ENCODE measurements around the gene PDS5A. TPM values are rescaled to one million over a fixed set of nuclear protein-coding genes. Genes with fewer than 3 reads are reported as not detected.

Gene PDS5A
- total and polyA plus RNA-seq, 9 of the 15 experiments (the other 6 are each of a cell fraction or from before 2014, with no cell fraction given), result 16.4 to 85.4 (median 70.0) TPM

- no peak for TF ChIP-seq ZNF124 (CRISPR knock-in tag; IDR thresholded peaks at IDR 0.05)
- TF ChIP-seq NR0B1 (IDR thresholded peaks at IDR 0.05; ENCODE audit: partially characterized antibody), result no peak
- TF ChIP-seq STAT5B (CRISPR knock-in tag; IDR thresholded peaks at IDR 0.05), result no peak
These were observed 113.3 kb downstream of the PDS5A start (continued) for GRCh38 chr4:39864391-39864790.

- Histone ChIP-seq H3K27me3 (ENCODE audit: control insufficient read depth in 2 of 2, insufficient read depth in 2 of 2, low read length in 2 of 2) (no peaks in the 10 kb centered on the region), H3K27ac (ENCODE audit: extremely low read depth, low read depth, low read length) (no peak overlapping the region), H3K4me1 (replicated peaks in 1 of 2; ENCODE audit: control insufficient read depth in 2 of 2, insufficient read depth in 2 of 2, low read length in 2 of 2) (no peaks in the 10 kb centered on the region), H3K4me2 (ENCODE audit: insufficient read depth, low read length) (no peak overlapping the region), H3K9me1 (ENCODE audit: control insufficient read depth, insufficient read depth, low read length) (no peaks in the 10 kb centered on the region), H3K79me2 (ENCODE audit: control insufficient read depth, insufficient read depth, low read length) (no peaks in the 10 kb centered on the region), H4K20me1 (replicated peaks; ENCODE audit: control insufficient read depth, insufficient read depth, low read length) (no peaks in the 10 kb centered on the region), H3K9me3 (replicated peaks; ENCODE audit: control insufficient read depth, insufficient read depth, low read depth, low read length) (0 out of 2 replicates have a peak, but pooled peaks cover 3% of the 10 kb centered on the region), H3K4me3 (no peak overlapping the region), H3K9ac (ENCODE audit: insufficient read depth in 1 of 2, low read depth in 2 of 2, low read length in 2 of 2) (no peak overlapping the region), H2AFZ (ENCODE audit: low read depth, low read length) (no peak overlapping the region), H3K36me3 (ENCODE audit: control insufficient read depth, insufficient read depth, low read length) (peaks cover 70% of the 10 kb centered on the region)
- 97% methylated on average over 6 of the region's 6 CpGs for WGBS (ENCODE audit: insufficient coverage, low coverage, missing lambda C conversion rate)
- TF ChIP-seq CCAR2 (IDR thresholded peaks at IDR 0.05; ENCODE audit: low read depth, low read length), result no peak
- TF ChIP-seq ILK (tag; IDR thresholded peaks at IDR 0.05; ENCODE audit: borderline replicate concordance, low read depth), result no peak
- peak; percentile 34; the same call in 1 of the 2 replicates for TF ChIP-seq ZNF121 (CRISPR knock-in tag; conservative IDR thresholded peaks at IDR 0.05)
- CTCF ChIA-PET (ENCODE audit: low intra/inter-chr PET ratio), result no interaction called here
- intact Hi-C loops (cut with micrococcal nuclease), result no loop called here
- no peak for ATAC-seq
- BruUV-seq (replicated peaks), result no TSS peak
- POLR2A ChIA-PET, result interaction anchor here (1.5 kb wide), 1 partner anchor 10 kb away, joined by 3 read pairs; no protein-coding TSS in a partner anchor
- no peak for DNase-seq (ENCODE audit: extremely low read depth in 1 of 4, low spot score in 3 of 4)
- FAIRE-seq, result no peak
- in situ Hi-C loops (cut with MboI), result no loop called here
These were observed 116.9 kb downstream of the PDS5A start for GRCh38 chr4:39860804-39861203.

All from K562 (cell line).